Peyer's patch (tissue), 4 donors: ENCODE measurements around the gene XPNPEP1.

Experiments used
- POLR2A ChIP-seq, 2 donors: fragments of 450-650 bp; IDR thresholded peaks; one replicate each; pipeline ENCODE4 v1.5.1; 2017; ENCODE audit warnings: antibody characterized with exemption in 2 of 2, mild to moderate bottlenecking in 2 of 2, moderate library complexity in 2 of 2
- TF ChIP-seq, protein P1 (sequence below), 6 experiments: fragments of 450-650 bp in 4 of 6; fragments of 200-600 bp in 2 of 6; sonication (generic) in 1 of 6; IDR thresholded peaks; one replicate each; pipeline ENCODE4 v1.5.1; 2017 to 2019; ENCODE audit warnings: antibody characterized with exemption in 6 of 6, mild to moderate bottlenecking in 3 of 6, moderate library complexity in 1 of 6

- TF ChIP-seq POLR2A (IDR thresholded peaks at IDR 0.05): no peak
- TF ChIP-seq, protein P1, sequence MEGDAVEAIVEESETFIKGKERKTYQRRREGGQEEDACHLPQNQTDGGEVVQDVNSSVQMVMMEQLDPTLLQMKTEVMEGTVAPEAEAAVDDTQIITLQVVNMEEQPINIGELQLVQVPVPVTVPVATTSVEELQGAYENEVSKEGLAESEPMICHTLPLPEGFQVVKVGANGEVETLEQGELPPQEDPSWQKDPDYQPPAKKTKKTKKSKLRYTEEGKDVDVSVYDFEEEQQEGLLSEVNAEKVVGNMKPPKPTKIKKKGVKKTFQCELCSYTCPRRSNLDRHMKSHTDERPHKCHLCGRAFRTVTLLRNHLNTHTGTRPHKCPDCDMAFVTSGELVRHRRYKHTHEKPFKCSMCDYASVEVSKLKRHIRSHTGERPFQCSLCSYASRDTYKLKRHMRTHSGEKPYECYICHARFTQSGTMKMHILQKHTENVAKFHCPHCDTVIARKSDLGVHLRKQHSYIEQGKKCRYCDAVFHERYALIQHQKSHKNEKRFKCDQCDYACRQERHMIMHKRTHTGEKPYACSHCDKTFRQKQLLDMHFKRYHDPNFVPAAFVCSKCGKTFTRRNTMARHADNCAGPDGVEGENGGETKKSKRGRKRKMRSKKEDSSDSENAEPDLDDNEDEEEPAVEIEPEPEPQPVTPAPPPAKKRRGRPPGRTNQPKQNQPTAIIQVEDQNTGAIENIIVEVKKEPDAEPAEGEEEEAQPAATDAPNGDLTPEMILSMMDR (IDR thresholded peaks at IDR 0.05): no peak
Observed at GRCh38 chr10:109952526-109952925, 29.2 kb upstream of the XPNPEP1 start.
